Osteoblast (primary cell): Measurements from ENCODE around the gene RNF125. TPM values are rescaled to one million over a fixed set of nuclear protein-coding genes. Genes with fewer than 3 reads are reported as not detected.
A peak's percentile ranks its signal among the peaks of the same experiment; 100 is the strongest.

ENCODE experiments used
- DNase-seq: peaks from one replicate; pipeline ENCODE4 v3.0.0; 2011; ENCODE audit warnings: low spot score, mixed read lengths; ENCODE audit not compliant: insufficient read length; ENCODE audit errors: missing footprints
- H2AFZ ChIP-seq: 2 replicates; pipeline ENCODE4 v1.6.0; 2011; ENCODE audit warnings: mild to moderate bottlenecking, low read length
- H3K27ac ChIP-seq: 2 replicates; pipeline ENCODE4 v1.5.1; 2011; ENCODE audit warnings: mild to moderate bottlenecking, low read depth, low read length, moderate library complexity
- H3K27me3 ChIP-seq: 2 replicates; pipeline ENCODE4 v1.6.0; 2012; ENCODE audit warnings: mild to moderate bottlenecking, control low read depth, inconsistent platforms, low read length, moderate library complexity; ENCODE audit not compliant: insufficient read depth
- H3K36me3 ChIP-seq: 2 replicates; pipeline ENCODE4 v1.5.1; 2011; ENCODE audit warnings: mild to moderate bottlenecking, low read length, control low read depth, moderate library complexity; ENCODE audit not compliant: insufficient read depth
- H3K4me1 ChIP-seq: 2 replicates; pipeline ENCODE4 v1.5.1; 2011; ENCODE audit warnings: mild to moderate bottlenecking, low read length, control low read depth, moderate library complexity; ENCODE audit not compliant: insufficient read depth
- H3K4me2 ChIP-seq: 2 replicates; pipeline ENCODE4 v1.6.0; 2011; ENCODE audit warnings: mild to moderate bottlenecking, low read length; ENCODE audit not compliant: insufficient read depth
- H3K4me3 ChIP-seq: fragments of 200-600 bp; sonication (generic); 3 replicates; pipeline ENCODE4 v1.5.1; 2012; ENCODE audit warnings: mild to moderate bottlenecking, low read length, inconsistent platforms; ENCODE audit not compliant: insufficient read depth
- H3K79me2 ChIP-seq: 2 replicates; pipeline ENCODE4 v1.6.0; 2012; ENCODE audit warnings: mild to moderate bottlenecking, low read length, control low read depth, inconsistent platforms; ENCODE audit not compliant: insufficient read depth
- H3K9me3 ChIP-seq: 2 replicates; pipeline ENCODE4 v1.5.1; 2011; ENCODE audit warnings: low read depth, low read length, control low read depth
- H4K20me1 ChIP-seq: 2 replicates; pipeline ENCODE4 v1.6.0; 2012; ENCODE audit warnings: mild to moderate bottlenecking, low read length, control low read depth; ENCODE audit not compliant: insufficient read depth
- CTCF ChIP-seq: IDR thresholded peaks from 2 replicates; pipeline ENCODE4 v1.5.1; 2011; ENCODE audit warnings: mild to moderate bottlenecking, low read depth, low read length, moderate library complexity; ENCODE audit errors: extremely low read depth
- total RNA-seq: library from RNA; depleted of rRNA; stranded (reverse); fragments of >200 nt; gene quantifications from 2 replicates; pipeline ENCODE4 v1.2.3, GENCODE V29; 2012

Gene RNF125
- total RNA-seq, 1 donor: under 0.01 TPM

GRCh38 chr18:32067375-32068167, 48.9 kb downstream of the RNF125 start:
- no peak overlapping the region for H3K27ac ChIP-seq
- no peaks in the 10 kb centered on the region for H3K4me1 ChIP-seq
- no peaks in the 10 kb centered on the region for H3K9me3 ChIP-seq
- H3K27me3 ChIP-seq: no peaks in the 10 kb centered on the region
- H4K20me1 ChIP-seq: no peaks in the 10 kb centered on the region
- DNase-seq: no peak
- TF ChIP-seq CTCF: no peak
- H3K36me3 ChIP-seq: no peaks in the 10 kb centered on the region
- H3K79me2 ChIP-seq: no peaks in the 10 kb centered on the region
- H3K4me3 ChIP-seq: no peak overlapping the region
- no peak overlapping the region for H3K4me2 ChIP-seq
- H2AFZ ChIP-seq: no peak overlapping the region

- Histone ChIP-seq H2AFZ (no peak overlapping the region), H3K27me3 (no peaks in the 10 kb centered on the region), H3K27ac (no peak overlapping the region), H3K4me3 (no peak overlapping the region), H3K4me1 (no peaks in the 10 kb centered on the region), H4K20me1 (no peaks in the 10 kb centered on the region), H3K9me3 (no peaks in the 10 kb centered on the region), H3K79me2 (no peaks in the 10 kb centered on the region), H3K36me3 (no peaks in the 10 kb centered on the region), H3K4me2 (no peak overlapping the region)
- peak; percentile 41 for TF ChIP-seq CTCF
- DNase-seq: no peak
Observed at GRCh38 chr18:32072321-32072720, 53.7 kb downstream of the RNF125 start.

GRCh38 chr18:32074206-32074605, 55.6 kb downstream of the RNF125 start:
- H3K9me3 ChIP-seq: no peaks in the 10 kb centered on the region
- no peaks in the 10 kb centered on the region for H3K79me2 ChIP-seq
- no peak overlapping the region for H2AFZ ChIP-seq
- H3K4me1 ChIP-seq: no peaks in the 10 kb centered on the region
- H3K36me3 ChIP-seq: no peaks in the 10 kb centered on the region
- TF ChIP-seq CTCF: no peak
- no peak overlapping the region for H3K27ac ChIP-seq
- no peak overlapping the region for H3K4me2 ChIP-seq
- H4K20me1 ChIP-seq: no peaks in the 10 kb centered on the region
- DNase-seq: no peak
- no peaks in the 10 kb centered on the region for H3K27me3 ChIP-seq
- no peak overlapping the region for H3K4me3 ChIP-seq

GRCh38 chr18:32078845-32079244, 60.2 kb downstream of the RNF125 start:
- no peak for DNase-seq
- Histone ChIP-seq H3K4me3 (no peak overlapping the region), H3K27ac (no peak overlapping the region), H3K9me3 (no peaks in the 10 kb centered on the region), H3K36me3 (no peaks in the 10 kb centered on the region), H2AFZ (no peak overlapping the region), H3K79me2 (no peaks in the 10 kb centered on the region), H3K27me3 (no peaks in the 10 kb centered on the region), H3K4me1 (no peaks in the 10 kb centered on the region), H3K4me2 (no peak overlapping the region), H4K20me1 (no peaks in the 10 kb centered on the region)
- TF ChIP-seq CTCF: no peak
